K562 (cell line): Measurements from ENCODE around the gene ING4. TPM values are rescaled to one million over a fixed set of nuclear protein-coding genes. Genes with fewer than 3 reads are reported as not detected.

Experiments
- GTF2A2 ChIP-seq: IDR thresholded peaks from 2 replicates; pipeline ENCODE4 v1.6.1; 2016; ENCODE audit warnings: mild to moderate bottlenecking, missing genetic modification characterization, missing compliant biosample characterization
- NFIC ChIP-seq: fragments of 450-650 bp; IDR thresholded peaks from 2 replicates; pipeline ENCODE4 v1.6.1; 2017; ENCODE audit warnings: mild to moderate bottlenecking, inconsistent platforms
- PHB ChIP-seq: fragments of 250-450 bp; sonication (Bioruptor Pico); IDR thresholded peaks from 2 replicates; pipeline ENCODE4 v1.5.0; 2021
- PRMT5 ChIP-seq: sonication (generic); formaldehyde crosslinking; IDR thresholded peaks from 2 replicates; pipeline ENCODE4 v1.5.0; 2020; ENCODE audit warnings: missing genetic modification reagents
- SMARCA4 ChIP-seq: fragments of 450-650 bp; IDR thresholded peaks from 2 replicates; pipeline ENCODE4 v1.6.1; 2016
- SMARCB1 ChIP-seq: IDR thresholded peaks from 2 replicates; pipeline ENCODE4 v1.6.1; 2011; ENCODE audit warnings: improper control_type of control experiment, low read depth; ENCODE audit not compliant: insufficient read length
- SMARCE1 ChIP-seq: fragments of 450-650 bp; IDR thresholded peaks from 2 replicates; pipeline ENCODE4 v1.7.1; 2016; ENCODE audit warnings: mild to moderate bottlenecking
- TAF9B ChIP-seq: fragments of 450-650 bp; IDR thresholded peaks from 2 replicates; pipeline ENCODE4 v1.6.1; 2018; ENCODE audit warnings: mild to moderate bottlenecking; ENCODE audit not compliant: partially characterized antibody
- TEAD4 ChIP-seq, 2 experiments: sonication (generic) in 1 of 2; formaldehyde crosslinking in 1 of 2; IDR thresholded peaks; 2 replicates each; pipeline versions ENCODE4 v1.6.1 to v1.8.0; 2012 to 2022; ENCODE audit warnings: borderline replicate concordance in 1 of 2, inconsistent platforms in 1 of 2, low read length in 1 of 2, mild to moderate bottlenecking in 1 of 2, missing genetic modification reagents in 1 of 2
- THRAP3 ChIP-seq: fragments of 450-650 bp; IDR thresholded peaks from 2 replicates; pipeline ENCODE4 v1.6.1; 2016; ENCODE audit warnings: mild to moderate bottlenecking, inconsistent platforms, borderline replicate concordance
- ZNF354B ChIP-seq: fragments of 250-450 bp; sonication (Bioruptor Pico); IDR thresholded peaks from 2 replicates; pipeline ENCODE4 v1.4.0; 2020
- ZNF41 ChIP-seq: fragments of 250-450 bp; sonication (Bioruptor Pico); conservative IDR thresholded peaks from 2 replicates; pipeline ENCODE4 v1.4.0; 2020; ENCODE audit warnings: mild to moderate bottlenecking
- ZNF717 ChIP-seq: fragments of 250-450 bp; sonication (Bioruptor Pico); IDR thresholded peaks from 2 replicates; pipeline ENCODE4 v1.5.0; 2021
- polyA plus RNA-seq, 8 experiments: library from polyadenylated mRNA; depleted of rRNA in 4 of 8; stranded (reverse) in 5 of 8; unstranded in 3 of 8; fragments of >200 nt; fragmentation: Nextera tagmentation in 2 of 8; fragmentation: Illumina TruSeq in 1 of 8; extraction: Ambion mirVana in 2 of 8; extraction: Trizol in 1 of 8; gene quantifications; 2 replicates each; pipeline versions ENCODE4 v1.2.1 to v1.2.3, GENCODE V29; 2011 to 2014; ENCODE audit warnings: inconsistent platforms in 1 of 8, missing spikeins in 1 of 8
- total RNA-seq, 7 experiments: library from RNA; depleted of rRNA in 6 of 7; stranded (reverse); fragments of >200 nt in 6 of 7; fragmentation: Illumina TruSeq in 2 of 7; extraction: Trizol in 2 of 7; gene quantifications; 2 replicates each; pipeline versions ENCODE4 v1.2.1 to v1.2.3, GENCODE V29; 2011 to 2021; ENCODE audit warnings: low replicate concordance in 1 of 7
- TF ChIP-seq, protein P1 (sequence below): sonication (generic); formaldehyde crosslinking; IDR thresholded peaks from 2 replicates; pipeline ENCODE4 v1.8.0; 2022; ENCODE audit warnings: missing genetic modification reagents, mild to moderate bottlenecking, borderline replicate concordance
- TF ChIP-seq, protein P2 (sequence below): sonication (generic); formaldehyde crosslinking; IDR thresholded peaks from 2 replicates; pipeline ENCODE4 v1.8.1; 2023; ENCODE audit warnings: mild to moderate bottlenecking, missing genetic modification reagents
- TF ChIP-seq, protein P3 (sequence below): fragments of 450-650 bp; IDR thresholded peaks from 2 replicates; pipeline ENCODE4 v1.7.1; 2018; ENCODE audit warnings: mild to moderate bottlenecking, low read depth; ENCODE audit not compliant: partially characterized antibody
- TF ChIP-seq, protein P4 (sequence below): fragments of 250-450 bp; sonication (Bioruptor Pico); IDR thresholded peaks from 2 replicates; pipeline ENCODE4 v1.9.0; 2021; ENCODE audit warnings: mild to moderate bottlenecking, inconsistent platforms

The ING4 gene
- total and polyA plus RNA-seq, 9 of the 15 experiments (the other 6 are each of a cell fraction or from before 2014, with no cell fraction given) = 6.6 to 30.2 (median 15.7) TPM

DNA sequence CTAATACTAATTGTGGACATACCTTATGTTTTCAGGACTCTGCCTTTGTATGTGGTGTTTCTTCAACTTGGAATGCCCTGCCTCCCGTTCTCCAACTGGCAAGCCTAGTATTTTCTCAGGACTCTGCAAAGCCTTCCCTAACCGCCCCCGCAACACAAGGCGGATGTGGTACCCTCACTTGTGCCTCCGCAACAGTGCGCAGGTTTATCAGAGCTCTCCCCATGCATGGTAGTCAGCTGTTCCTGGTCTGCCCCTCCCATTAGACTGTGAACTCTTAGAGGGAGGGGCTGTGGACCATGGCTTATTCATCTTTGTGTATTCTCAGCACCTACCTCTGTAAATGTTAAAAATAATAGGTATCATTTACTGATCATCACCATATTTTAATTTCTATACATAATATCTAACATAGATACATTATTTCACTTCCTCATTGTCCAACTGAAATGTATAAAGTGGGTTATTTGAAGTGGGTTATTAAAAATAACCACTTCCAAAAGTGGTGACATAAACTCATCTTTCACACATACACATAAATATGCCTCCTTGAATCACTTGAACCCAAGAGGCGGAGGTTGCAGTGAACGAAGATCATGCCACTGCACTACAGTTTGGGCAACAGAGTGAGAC, 36.1 kb downstream of the ING4 start (continued):
- TF ChIP-seq, protein P1, sequence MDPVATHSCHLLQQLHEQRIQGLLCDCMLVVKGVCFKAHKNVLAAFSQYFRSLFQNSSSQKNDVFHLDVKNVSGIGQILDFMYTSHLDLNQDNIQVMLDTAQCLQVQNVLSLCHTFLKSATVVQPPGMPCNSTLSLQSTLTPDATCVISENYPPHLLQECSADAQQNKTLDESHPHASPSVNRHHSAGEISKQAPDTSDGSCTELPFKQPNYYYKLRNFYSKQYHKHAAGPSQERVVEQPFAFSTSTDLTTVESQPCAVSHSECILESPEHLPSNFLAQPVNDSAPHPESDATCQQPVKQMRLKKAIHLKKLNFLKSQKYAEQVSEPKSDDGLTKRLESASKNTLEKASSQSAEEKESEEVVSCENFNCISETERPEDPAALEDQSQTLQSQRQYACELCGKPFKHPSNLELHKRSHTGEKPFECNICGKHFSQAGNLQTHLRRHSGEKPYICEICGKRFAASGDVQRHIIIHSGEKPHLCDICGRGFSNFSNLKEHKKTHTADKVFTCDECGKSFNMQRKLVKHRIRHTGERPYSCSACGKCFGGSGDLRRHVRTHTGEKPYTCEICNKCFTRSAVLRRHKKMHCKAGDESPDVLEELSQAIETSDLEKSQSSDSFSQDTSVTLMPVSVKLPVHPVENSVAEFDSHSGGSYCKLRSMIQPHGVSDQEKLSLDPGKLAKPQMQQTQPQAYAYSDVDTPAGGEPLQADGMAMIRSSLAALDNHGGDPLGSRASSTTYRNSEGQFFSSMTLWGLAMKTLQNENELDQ = no peak
- no peak for TF ChIP-seq ZNF41 (CRISPR knock-in tag)
- TF ChIP-seq NFIC = no peak
- TF ChIP-seq, protein P2, sequence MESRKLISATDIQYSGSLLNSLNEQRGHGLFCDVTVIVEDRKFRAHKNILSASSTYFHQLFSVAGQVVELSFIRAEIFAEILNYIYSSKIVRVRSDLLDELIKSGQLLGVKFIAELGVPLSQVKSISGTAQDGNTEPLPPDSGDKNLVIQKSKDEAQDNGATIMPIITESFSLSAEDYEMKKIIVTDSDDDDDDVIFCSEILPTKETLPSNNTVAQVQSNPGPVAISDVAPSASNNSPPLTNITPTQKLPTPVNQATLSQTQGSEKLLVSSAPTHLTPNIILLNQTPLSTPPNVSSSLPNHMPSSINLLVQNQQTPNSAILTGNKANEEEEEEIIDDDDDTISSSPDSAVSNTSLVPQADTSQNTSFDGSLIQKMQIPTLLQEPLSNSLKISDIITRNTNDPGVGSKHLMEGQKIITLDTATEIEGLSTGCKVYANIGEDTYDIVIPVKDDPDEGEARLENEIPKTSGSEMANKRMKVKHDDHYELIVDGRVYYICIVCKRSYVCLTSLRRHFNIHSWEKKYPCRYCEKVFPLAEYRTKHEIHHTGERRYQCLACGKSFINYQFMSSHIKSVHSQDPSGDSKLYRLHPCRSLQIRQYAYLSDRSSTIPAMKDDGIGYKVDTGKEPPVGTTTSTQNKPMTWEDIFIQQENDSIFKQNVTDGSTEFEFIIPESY (CRISPR knock-in tag) = no peak
- TF ChIP-seq, protein P3, sequence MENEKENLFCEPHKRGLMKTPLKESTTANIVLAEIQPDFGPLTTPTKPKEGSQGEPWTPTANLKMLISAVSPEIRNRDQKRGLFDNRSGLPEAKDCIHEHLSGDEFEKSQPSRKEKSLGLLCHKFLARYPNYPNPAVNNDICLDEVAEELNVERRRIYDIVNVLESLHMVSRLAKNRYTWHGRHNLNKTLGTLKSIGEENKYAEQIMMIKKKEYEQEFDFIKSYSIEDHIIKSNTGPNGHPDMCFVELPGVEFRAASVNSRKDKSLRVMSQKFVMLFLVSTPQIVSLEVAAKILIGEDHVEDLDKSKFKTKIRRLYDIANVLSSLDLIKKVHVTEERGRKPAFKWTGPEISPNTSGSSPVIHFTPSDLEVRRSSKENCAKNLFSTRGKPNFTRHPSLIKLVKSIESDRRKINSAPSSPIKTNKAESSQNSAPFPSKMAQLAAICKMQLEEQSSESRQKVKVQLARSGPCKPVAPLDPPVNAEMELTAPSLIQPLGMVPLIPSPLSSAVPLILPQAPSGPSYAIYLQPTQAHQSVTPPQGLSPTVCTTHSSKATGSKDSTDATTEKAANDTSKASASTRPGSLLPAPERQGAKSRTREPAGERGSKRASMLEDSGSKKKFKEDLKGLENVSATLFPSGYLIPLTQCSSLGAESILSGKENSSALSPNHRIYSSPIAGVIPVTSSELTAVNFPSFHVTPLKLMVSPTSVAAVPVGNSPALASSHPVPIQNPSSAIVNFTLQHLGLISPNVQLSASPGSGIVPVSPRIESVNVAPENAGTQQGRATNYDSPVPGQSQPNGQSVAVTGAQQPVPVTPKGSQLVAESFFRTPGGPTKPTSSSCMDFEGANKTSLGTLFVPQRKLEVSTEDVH = no peak
- TF ChIP-seq SMARCE1 = peak; percentile 61; the same call in 1 of the 2 replicates
- TF ChIP-seq TAF9B = peak; percentile 50
- TF ChIP-seq PHB (CRISPR knock-in tag) = no peak
- TF ChIP-seq GTF2A2 (tag) = no peak
- peak; percentile 67; the same call in 1 of the 2 replicates for TF ChIP-seq SMARCA4
- TF ChIP-seq ZNF717 (CRISPR knock-in tag) = no peak
- TF ChIP-seq, protein P4, sequence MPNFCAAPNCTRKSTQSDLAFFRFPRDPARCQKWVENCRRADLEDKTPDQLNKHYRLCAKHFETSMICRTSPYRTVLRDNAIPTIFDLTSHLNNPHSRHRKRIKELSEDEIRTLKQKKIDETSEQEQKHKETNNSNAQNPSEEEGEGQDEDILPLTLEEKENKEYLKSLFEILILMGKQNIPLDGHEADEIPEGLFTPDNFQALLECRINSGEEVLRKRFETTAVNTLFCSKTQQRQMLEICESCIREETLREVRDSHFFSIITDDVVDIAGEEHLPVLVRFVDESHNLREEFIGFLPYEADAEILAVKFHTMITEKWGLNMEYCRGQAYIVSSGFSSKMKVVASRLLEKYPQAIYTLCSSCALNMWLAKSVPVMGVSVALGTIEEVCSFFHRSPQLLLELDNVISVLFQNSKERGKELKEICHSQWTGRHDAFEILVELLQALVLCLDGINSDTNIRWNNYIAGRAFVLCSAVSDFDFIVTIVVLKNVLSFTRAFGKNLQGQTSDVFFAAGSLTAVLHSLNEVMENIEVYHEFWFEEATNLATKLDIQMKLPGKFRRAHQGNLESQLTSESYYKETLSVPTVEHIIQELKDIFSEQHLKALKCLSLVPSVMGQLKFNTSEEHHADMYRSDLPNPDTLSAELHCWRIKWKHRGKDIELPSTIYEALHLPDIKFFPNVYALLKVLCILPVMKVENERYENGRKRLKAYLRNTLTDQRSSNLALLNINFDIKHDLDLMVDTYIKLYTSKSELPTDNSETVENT (CRISPR knock-in tag) = no peak
- TF ChIP-seq PRMT5 = no peak
- peak; percentile 71 for TF ChIP-seq TEAD4 (IDR thresholded peaks at IDR 0.05; ENCODE audit: low read length)
- TF ChIP-seq TEAD4 (CRISPR knock-in tag; IDR thresholded peaks at IDR 0.05; ENCODE audit: borderline replicate concordance) = no peak
- TF ChIP-seq SMARCB1 = no peak
- TF ChIP-seq THRAP3 = no peak
- TF ChIP-seq ZNF354B (CRISPR knock-in tag) = no peak
